Measurements from ENCODE around the gene ICA1.

- TF ChIP-seq CTCF (IDR thresholded peaks at IDR 0.05) (no peak), EZH2phosphoT487 (IDR thresholded peaks at IDR 0.05) (no peak), EZH2 (IDR thresholded peaks at IDR 0.05) (no peak)
Measured at GRCh38 chr7:8201846-8202441, 60.0 kb downstream of the ICA1 start.

Data from neural progenitor cell (in vitro differentiated cells).